Pancreas (tissue), 10 donors: ENCODE results near the gene NUCB2. TPM values are rescaled to one million over a fixed set of nuclear protein-coding genes. Genes with fewer than 3 reads are reported as not detected.
"Not testable (repeated sequence)": the region's sequence is repeated elsewhere in the genome, so short reads cannot be mapped to it uniquely, and the experiment has no call there.

Experiments
- ATAC-seq, 4 donors: fragments of 200-7000 bp; cut with Tn5 transposase; one replicate each; pipeline versions ENCODE4 v1.8.0 to v1.9.1; 2020; ENCODE audit warnings: mild to moderate bottlenecking in 4 of 4, moderate library complexity in 4 of 4
- DNase-seq, 6 donors: peaks; one replicate each; pipeline ENCODE4 v3.0.0-alpha.2; 2020
- FAIRE-seq: peaks from 2 replicates; lab custom pipeline; 2012; peaks lifted over from hg19 to GRCh38; lab: Jason Lieb, UNC
- H3K27ac ChIP-seq, 4 donors: fragments of 200-600 bp; sonication (generic); 1 replicate in 3 of 4; 2 replicates in 1 of 4; pipeline versions ENCODE4 v1.5.0 to v1.8.0; 2020
- H3K27me3 ChIP-seq, 4 donors: fragments of 200-600 bp; one replicate each; pipeline ENCODE4 v1.8.0; 2021
- H3K36me3 ChIP-seq, 3 donors: fragments of 200-600 bp; sonication (generic) in 1 of 3; one replicate each; pipeline versions ENCODE4 v1.5.0 to v1.8.0; 2020 to 2021
- H3K4me1 ChIP-seq, 3 donors: fragments of 200-600 bp; one replicate each; pipeline ENCODE4 v1.8.0; 2021
- H3K4me3 ChIP-seq, 4 donors: fragments of 200-600 bp; sonication (generic) in 2 of 4; one replicate each; pipeline versions ENCODE4 v1.5.0 to v1.8.0; 2020 to 2021
- H3K9me3 ChIP-seq, 4 donors: fragments of 200-600 bp; one replicate each; pipeline ENCODE4 v1.8.0; 2021
- WGBS, 2 donors: extraction: QIAGEN DNeasy Blood & Tissue Kit; methylation state at CpG; one replicate each; pipeline ENCODE4 v1.1.7; 2013; 5-methylcytosine and 5-hydroxymethylcytosine counted together
- intact Hi-C, 3 donors: fragments of 100-400 bp; cut with DNase I; formaldehyde crosslinking; loops; one replicate each; pipeline versions ENCODE4 v1.11.1 to v1.14.2; 2022
- polyA plus RNA-seq, 2 donors: library from polyadenylated mRNA; stranded (reverse); fragments of 200-250 nt; gene quantifications; one replicate each; pipeline ENCODE4 v1.2.3, GENCODE V29; 2013
- total RNA-seq, 6 donors: library from RNA; stranded (reverse); fragmentation: NEBNext Ultra II Directional in 4 of 6; extraction: Animal tissue kit (Norgen Biotek cat#: 25700) in 4 of 6; gene quantifications; one replicate each; pipeline versions ENCODE4 v1.2.1 to v1.2.4, GENCODE V29; 2021 to 2023
- TF ChIP-seq, protein P1 (sequence below), 4 donors: fragments of 200-600 bp; sonication (generic) in 3 of 4; IDR thresholded peaks; one replicate each; pipeline versions ENCODE4 v1.5.0 to v1.8.0; 2021; ENCODE audit warnings: antibody characterized with exemption in 4 of 4
- donor health status: healthy with polysubstance abuse.
- donor health status: DM: no; HTN: no; CAD: no; lungs with moderate emphysema.
- donor health status: DM: no; HTN: no; CAD: no.
- donor health status: control.
- donor health status: control.
- donor health status: Bipolar disorder and iron deficiency.
- donor health status: DM: yes; HTN: yes; CAD: no.
- donor health status: DM: no; HTN: no; CAD: no.
- donor health status: DM: no; HTN: no; CAD: no.
- donor health status: DM: yes; HTN: yes; CAD: no.

Gene NUCB2
- total and polyA plus RNA-seq, 8 donors: 108 to 255 (median 160) TPM

- Histone ChIP-seq H3K4me3 (no peak overlapping the region), H3K36me3 (no peaks in the 10 kb centered on the region), H3K9me3 (no peaks in the 10 kb centered on the region), H3K4me1 (no peaks in the 10 kb centered on the region), H3K27me3 (no peaks in the 10 kb centered on the region), H3K27ac (no peak overlapping the region)
- WGBS, 2 donors: 94 to 100% methylated on average over 1 of the region's 1 CpG
- ATAC-seq (peak in 1 of 4 donors; percentile 34), FAIRE-seq (no peak), DNase-seq (no peak)
- intact Hi-C loops: no loop called here
- TF ChIP-seq, protein P1, sequence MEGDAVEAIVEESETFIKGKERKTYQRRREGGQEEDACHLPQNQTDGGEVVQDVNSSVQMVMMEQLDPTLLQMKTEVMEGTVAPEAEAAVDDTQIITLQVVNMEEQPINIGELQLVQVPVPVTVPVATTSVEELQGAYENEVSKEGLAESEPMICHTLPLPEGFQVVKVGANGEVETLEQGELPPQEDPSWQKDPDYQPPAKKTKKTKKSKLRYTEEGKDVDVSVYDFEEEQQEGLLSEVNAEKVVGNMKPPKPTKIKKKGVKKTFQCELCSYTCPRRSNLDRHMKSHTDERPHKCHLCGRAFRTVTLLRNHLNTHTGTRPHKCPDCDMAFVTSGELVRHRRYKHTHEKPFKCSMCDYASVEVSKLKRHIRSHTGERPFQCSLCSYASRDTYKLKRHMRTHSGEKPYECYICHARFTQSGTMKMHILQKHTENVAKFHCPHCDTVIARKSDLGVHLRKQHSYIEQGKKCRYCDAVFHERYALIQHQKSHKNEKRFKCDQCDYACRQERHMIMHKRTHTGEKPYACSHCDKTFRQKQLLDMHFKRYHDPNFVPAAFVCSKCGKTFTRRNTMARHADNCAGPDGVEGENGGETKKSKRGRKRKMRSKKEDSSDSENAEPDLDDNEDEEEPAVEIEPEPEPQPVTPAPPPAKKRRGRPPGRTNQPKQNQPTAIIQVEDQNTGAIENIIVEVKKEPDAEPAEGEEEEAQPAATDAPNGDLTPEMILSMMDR (IDR thresholded peaks at IDR 0.05): no peak
These were observed 17.0 kb upstream of the NUCB2 start for GRCh38 chr11:17259519-17259918.

- FAIRE-seq (no peak), DNase-seq (no peak), ATAC-seq (no peak)
- Histone ChIP-seq H3K4me1 (no peaks in the 10 kb centered on the region), H3K27ac (no peak overlapping the region), H3K9me3 (no peaks in the 10 kb centered on the region), H3K27me3 (no peaks in the 10 kb centered on the region), H3K36me3 (no peaks in the 10 kb centered on the region), H3K4me3 (no peak overlapping the region)
- TF ChIP-seq, protein P1 (IDR thresholded peaks at IDR 0.05): no peak
- intact Hi-C loops: no loop called here
These were observed 16.5 kb upstream of the NUCB2 start for GRCh38 chr11:17260020-17260419.

DNA sequence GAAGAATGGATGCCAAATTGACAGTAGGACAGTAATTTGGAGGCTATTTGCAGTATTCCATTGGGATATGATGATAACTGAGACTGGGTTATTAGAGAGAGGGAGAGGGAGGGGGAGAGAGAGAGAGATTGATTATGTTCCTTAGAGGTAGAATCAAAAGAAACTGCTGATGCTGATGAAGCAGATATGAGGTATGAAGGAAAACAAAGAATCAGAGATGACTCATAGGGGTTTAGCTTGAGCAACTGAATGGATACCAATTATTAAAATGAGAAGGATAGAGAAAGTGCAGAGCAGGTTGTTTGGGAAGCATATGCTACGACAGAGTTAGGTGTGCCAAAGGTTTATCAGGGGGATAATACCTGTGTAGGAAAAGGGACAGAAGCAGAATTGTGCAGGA lies 12.8 kb upstream of the NUCB2 start:
- DNase-seq (no peak), ATAC-seq (no peak), FAIRE-seq (no peak)
- Histone ChIP-seq H3K9me3 (no peaks in the 10 kb centered on the region), H3K36me3 (no peaks in the 10 kb centered on the region), H3K4me1 (no peaks in the 10 kb centered on the region), H3K27me3 (no peaks in the 10 kb centered on the region), H3K27ac (no peak overlapping the region), H3K4me3 (no peak overlapping the region)
- TF ChIP-seq, protein P1 (IDR thresholded peaks at IDR 0.05): no peak
- intact Hi-C loops: no loop called here
- WGBS, 2 donors: 72 to 79% methylated on average over 1 of the region's 1 CpG

DNA sequence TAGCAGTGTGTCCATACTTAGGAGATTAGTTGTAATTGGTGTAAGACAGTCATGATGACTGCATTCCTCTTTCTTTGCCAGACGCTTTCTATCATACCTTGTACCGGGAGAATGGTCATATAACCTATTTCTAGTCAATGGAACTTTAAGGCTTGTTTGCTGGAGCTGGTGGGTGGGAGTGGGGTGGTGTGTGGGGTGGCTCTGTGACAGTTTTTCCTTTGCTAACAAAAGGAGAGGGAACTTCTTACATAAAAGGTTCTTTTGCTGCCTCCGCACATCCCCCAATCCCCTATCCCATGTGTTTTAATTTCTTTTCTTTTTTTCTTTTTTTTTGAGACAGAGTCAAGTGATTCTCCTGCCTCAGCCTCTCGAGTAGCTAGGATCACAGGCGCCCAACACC lies 9.8 kb upstream of the NUCB2 start:
- no peak overlapping the region for H3K27ac ChIP-seq
- no peaks in the 10 kb centered on the region for H3K27me3 ChIP-seq
- H3K4me3 ChIP-seq: no peak overlapping the region
- intact Hi-C loops: no loop called here
- FAIRE-seq: no peak
- H3K9me3 ChIP-seq: no peaks in the 10 kb centered on the region
- DNase-seq: no peak
- H3K4me1 ChIP-seq: no peaks in the 10 kb centered on the region
- WGBS, 2 donors: 86 to 90% methylated on average over 5 of the region's 5 CpGs
- no peaks in the 10 kb centered on the region for H3K36me3 ChIP-seq
- TF ChIP-seq, protein P1 (IDR thresholded peaks at IDR 0.05): no peak
- no peak for ATAC-seq

DNA sequence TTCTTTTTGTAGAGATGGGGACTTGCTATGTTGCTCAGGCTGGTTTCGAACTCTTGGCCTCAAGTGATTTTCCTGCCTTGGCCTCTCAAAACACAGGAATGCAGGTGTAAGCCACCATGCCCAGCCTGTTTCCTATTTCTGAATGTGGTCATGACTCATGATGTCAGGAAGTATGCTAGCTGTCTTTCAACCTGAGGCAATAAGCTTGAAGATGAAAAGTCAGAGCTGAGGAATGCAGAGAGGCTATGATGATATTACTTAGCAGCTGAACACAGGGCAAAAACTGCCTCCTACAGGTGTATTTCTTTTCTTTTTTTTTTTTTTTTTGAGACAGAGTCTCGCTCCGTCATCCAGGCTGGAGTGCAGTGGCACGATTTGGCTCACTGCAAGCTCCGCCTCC lies 9.0 kb upstream of the NUCB2 start:
- intact Hi-C loops: no loop called here

GRCh38 chr11:17268500-17268899 lies 8.0 kb upstream of the NUCB2 start:
- H3K9me3 ChIP-seq, H3K27ac ChIP-seq, H3K36me3 ChIP-seq, ATAC-seq, H3K4me3 ChIP-seq, intact Hi-C loops, H3K27me3 ChIP-seq, FAIRE-seq, DNase-seq, H3K4me1 ChIP-seq: not testable (repeated sequence)
- WGBS, 2 donors: 92 to 93% methylated on average over 5 of the region's 5 CpGs

More for the DNA sequence above, 9.0 kb upstream of the NUCB2 start:
- H3K9me3 ChIP-seq: no peaks in the 10 kb centered on the region
- H3K4me1 ChIP-seq: no peaks in the 10 kb centered on the region
- H3K36me3 ChIP-seq: no peaks in the 10 kb centered on the region
- 91 to 94% methylated on average over 5 of the region's 5 CpGs for WGBS, 2 donors
- ATAC-seq (no peak), DNase-seq (no peak), FAIRE-seq (no peak)
- H3K4me3 ChIP-seq: no peak overlapping the region
- H3K27ac ChIP-seq: no peak overlapping the region
- H3K27me3 ChIP-seq: no peaks in the 10 kb centered on the region
- TF ChIP-seq, protein P1 (IDR thresholded peaks at IDR 0.05): no peak
